Inferior parietal cortex (tissue), 1 donor: ENCODE results near the gene CISD1.

Source experiments
- DNase-seq: peaks from one replicate; pipeline ENCODE4 v3.0.0-alpha.2; 2016; ENCODE audit errors: extremely low spot score

CISD1 gene

GRCh38 chr10:58307676-58308075 lies 38.7 kb downstream of the CISD1 start:
- no peak for DNase-seq

- no peak for DNase-seq
Measured at GRCh38 chr10:58311026-58311425, 42.1 kb downstream of the CISD1 start.

GRCh38 chr10:58316874-58317273 lies 47.9 kb downstream of the CISD1 start:
- DNase-seq: no peak

- no peak for DNase-seq
Measured at GRCh38 chr10:58318346-58318745, 49.4 kb downstream of the CISD1 start.

GRCh38 chr10:58319599-58319998 lies 50.6 kb downstream of the CISD1 start:
- DNase-seq: no peak

- no peak for DNase-seq
Measured at GRCh38 chr10:58320351-58321049, 51.5 kb downstream of the CISD1 start.

- DNase-seq: no peak
Measured at GRCh38 chr10:58322072-58322834, 53.3 kb downstream of the CISD1 start.

GRCh38 chr10:58322835-58323209 lies 53.9 kb downstream of the CISD1 start:
- no peak for DNase-seq

GRCh38 chr10:58326967-58327381 lies 58.0 kb downstream of the CISD1 start:
- no peak for DNase-seq

GRCh38 chr10:58328233-58328632 lies 59.3 kb downstream of the CISD1 start:
- DNase-seq: no peak

GRCh38 chr10:58330431-58330830 lies 61.5 kb downstream of the CISD1 start:
- DNase-seq: no peak

- no peak for DNase-seq
Measured at GRCh38 chr10:58331646-58332045, 62.7 kb downstream of the CISD1 start.

GRCh38 chr10:58334817-58335305 lies 65.9 kb downstream of the CISD1 start, which contains the start of gene UBE2D1:
UBE2D1 (plus strand) TSS chr10:58335006; CDS start chr10:58335202, 196 bp downstream.
- peak; percentile 72 for DNase-seq

GRCh38 chr10:58335306-58336005 lies 66.5 kb downstream of the CISD1 start:
- DNase-seq: no peak

- DNase-seq: no peak
Measured at GRCh38 chr10:58336242-58336641, 67.3 kb downstream of the CISD1 start.
